ENCODE results near the gene SLC35F6. TPM values are rescaled to one million over a fixed set of nuclear protein-coding genes. Genes with fewer than 3 reads are reported as not detected.

SLC35F6 gene
- total and polyA plus RNA-seq, 2 donors (not counting 3 experiments of a cell fraction or from before 2014, with no cell fraction given): 34.6 to 39.8 TPM

- Histone ChIP-seq H3K36me3 (ENCODE audit: control insufficient read depth in 2 of 2, extremely low read depth in 1 of 2, insufficient read depth in 2 of 2, low read length in 2 of 2) (no peaks in the 10 kb centered on the region), H3K9me1 (replicated peaks; ENCODE audit: control insufficient read depth, extremely low read depth, insufficient read depth, low read length) (no peaks in the 10 kb centered on the region), H3K79me2 (ENCODE audit: control insufficient read depth, insufficient read depth, low read length) (no peaks in the 10 kb centered on the region), H3K9me3 (replicated peaks; ENCODE audit: control insufficient read depth, insufficient read depth, low read length) (no peaks in the 10 kb centered on the region), H4K20me1 (replicated peaks; ENCODE audit: control insufficient read depth, extremely low read depth, insufficient read depth, low read length) (no peaks in the 10 kb centered on the region), H3K27ac (ENCODE audit: insufficient read depth, low read depth, low read length) (no peak overlapping the region), H3K4me3 (replicated peaks in 1 of 3; ENCODE audit: insufficient read depth in 1 of 3, low read depth in 1 of 3, low read length in 3 of 3) (no peak overlapping the region), H3K4me1 (ENCODE audit: control insufficient read depth, extremely low read depth, insufficient read depth, low read length) (peaks cover 4% of the 10 kb centered on the region), H3K4me2 (ENCODE audit: insufficient read depth, low read length) (no peak overlapping the region), H2AFZ (ENCODE audit: low read depth, low read length) (no peak overlapping the region), H3K9ac (replicated peaks; ENCODE audit: extremely low read depth, insufficient read depth, low read length) (no peak overlapping the region), H3K27me3 (ENCODE audit: control insufficient read depth in 2 of 2, insufficient read depth in 2 of 2, low read length in 2 of 2) (no peaks in the 10 kb centered on the region)
- no peak for TF ChIP-seq CTCF (IDR thresholded peaks at IDR 0.05; ENCODE audit: extremely low read depth in 1 of 2, insufficient read depth in 1 of 2, low read depth in 1 of 2, low read length in 2 of 2)
- no peak for TF ChIP-seq GATA2 (IDR thresholded peaks at IDR 0.05; ENCODE audit: insufficient read depth, insufficient read length, low read depth, low read length)
- TF ChIP-seq JUN (IDR thresholded peaks at IDR 0.05; ENCODE audit: borderline replicate concordance, insufficient read depth, insufficient read length, low read depth): no peak
- TF ChIP-seq EZH2 (IDR thresholded peaks at IDR 0.05; ENCODE audit: borderline replicate concordance, low read depth, low read length, severe bottlenecking): no peak
- no peak for TF ChIP-seq MYC (IDR thresholded peaks at IDR 0.05; ENCODE audit: low read depth, low read length)
- TF ChIP-seq FOS (IDR thresholded peaks at IDR 0.05; ENCODE audit: borderline replicate concordance, insufficient read depth, low read length): no peak
- TF ChIP-seq POLR2A (IDR thresholded peaks at IDR 0.05; ENCODE audit: low read depth, low read length): no peak
- no peak for TF ChIP-seq MAX (IDR thresholded peaks at IDR 0.05; ENCODE audit: insufficient read depth, insufficient read length)
- TF ChIP-seq POLR2AphosphoS5 (IDR thresholded peaks at IDR 0.05; ENCODE audit: insufficient read depth, low read depth, low read length): no peak
- no TSS peak for BruUV-seq (replicated peaks)
- DNase-seq (ENCODE audit: low read depth, low spot score): no peak
- intact Hi-C loops (cut with micrococcal nuclease): no loop called here
- CTCF ChIA-PET: no interaction called here
- dilution Hi-C loops (cut with MboI; ENCODE audit: extremely low pct_ligation_motif_present, low sequenced_read_pairs): no loop called here
- FAIRE-seq: no peak
- POLR2A ChIA-PET: no interaction called here
These were observed 41.2 kb upstream of the SLC35F6 start for GRCh38 chr2:26722911-26723310.

Measured in endothelial cell of umbilical vein (primary cell).